HUDEP-2 (cell line): ENCODE measurements around the gene MAGI2.

Source experiments
- DNase-seq, 76 experiments: peaks; one replicate each; lab custom pipeline; 2025; ENCODE audit not compliant: unreplicated experiment in 76 of 76; lab: John Stamatoyannopoulos, UW

The MAGI2 gene

GRCh38 chr7:78842068-78842467, 611.4 kb downstream of the MAGI2 start:
- DNase-seq = no peak

- DNase-seq = no peak
These were observed 617.6 kb downstream of the MAGI2 start for GRCh38 chr7:78835897-78836296.

GRCh38 chr7:78828317-78828716, 625.1 kb downstream of the MAGI2 start:
- no peak for DNase-seq

DNA sequence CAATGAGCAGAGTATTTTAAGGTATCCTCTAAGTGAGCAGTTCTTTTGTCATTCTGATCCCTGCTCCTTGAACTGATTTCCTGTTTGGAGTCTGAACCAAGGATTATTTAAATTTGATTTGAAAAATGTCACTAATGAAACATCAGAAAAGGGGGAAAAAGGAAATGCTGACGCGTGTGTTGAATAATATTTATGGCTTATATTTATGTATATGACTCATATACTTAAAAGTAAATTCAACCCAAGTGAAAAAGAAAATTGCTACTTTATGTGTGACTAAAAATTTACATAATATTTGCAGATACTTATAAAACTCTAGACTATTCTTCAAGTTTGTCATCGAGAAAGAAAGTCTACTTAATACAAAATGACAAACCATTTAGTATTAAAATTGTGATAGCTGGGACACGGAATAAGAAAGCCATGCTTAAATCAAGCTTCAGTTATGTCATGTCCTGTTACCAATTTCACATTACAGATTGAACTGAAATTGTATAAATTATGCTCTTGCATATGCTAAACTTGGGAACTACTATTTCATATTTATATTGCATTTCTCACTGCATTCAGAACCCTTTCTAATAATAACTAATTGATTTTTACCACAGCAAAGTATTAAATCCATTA, 649.9 kb downstream of the MAGI2 start:
- no peak for DNase-seq

DNA sequence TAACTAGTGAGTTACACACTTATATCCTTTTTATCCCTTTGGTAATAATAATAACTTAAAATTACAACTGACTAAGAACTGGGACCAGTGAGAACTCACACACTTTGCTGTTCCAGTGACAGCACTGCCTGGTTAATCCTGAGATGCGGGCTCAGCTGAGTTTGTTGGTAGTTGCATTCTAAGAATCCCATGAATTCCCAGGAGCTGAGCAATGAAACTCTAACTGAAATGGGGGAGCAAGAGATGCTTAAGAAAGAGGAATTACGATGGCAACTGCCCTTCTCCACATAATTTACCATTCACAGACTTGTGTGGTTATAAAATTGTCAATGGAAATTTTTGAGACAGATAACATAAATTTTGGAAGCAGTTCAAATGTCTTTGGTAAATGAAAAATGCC, 659.4 kb downstream of the MAGI2 start:
- no peak for DNase-seq

DNA sequence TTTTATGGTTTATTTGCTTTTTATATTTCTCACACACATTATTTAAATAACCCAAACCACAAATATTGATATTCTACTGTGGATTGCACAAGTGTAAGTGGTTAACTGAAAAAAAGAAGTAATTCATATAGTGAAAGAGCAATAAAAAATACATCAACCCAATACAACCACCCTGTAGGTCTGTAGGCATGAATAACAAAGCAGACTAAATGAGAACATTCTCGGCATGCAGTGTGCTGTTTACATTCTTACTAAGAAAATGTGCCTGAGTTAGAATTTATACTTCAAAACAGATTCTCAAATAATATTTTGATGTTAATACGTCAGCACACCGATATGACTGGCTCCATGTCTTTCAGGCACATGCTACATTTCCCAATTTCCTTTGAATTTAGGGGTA, 660.8 kb downstream of the MAGI2 start:
- no peak for DNase-seq

- DNase-seq = no peak
These were observed 661.5 kb downstream of the MAGI2 start for GRCh38 chr7:78792006-78792405.

DNA sequence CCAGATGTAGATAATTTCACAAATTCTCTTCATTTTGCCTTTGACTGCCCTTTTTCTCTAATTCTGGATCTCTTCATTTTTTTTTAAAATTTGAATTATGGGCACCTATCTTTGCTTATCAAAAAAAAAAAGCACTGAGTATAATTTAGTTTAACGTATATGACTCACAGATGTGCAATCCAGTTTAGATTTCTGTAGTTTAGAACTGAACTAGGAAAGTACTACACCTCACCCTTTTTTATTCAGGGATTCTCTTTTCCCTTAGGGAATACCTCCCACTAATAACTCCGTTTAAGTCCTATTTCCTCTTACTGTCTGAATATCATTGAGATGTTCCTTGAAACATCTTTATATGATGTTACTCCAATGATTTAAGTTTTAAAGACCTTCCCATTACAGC, 665.0 kb downstream of the MAGI2 start:
- no peak for DNase-seq

- DNase-seq = no peak
These were observed 665.6 kb downstream of the MAGI2 start for GRCh38 chr7:78787854-78788253.

DNA sequence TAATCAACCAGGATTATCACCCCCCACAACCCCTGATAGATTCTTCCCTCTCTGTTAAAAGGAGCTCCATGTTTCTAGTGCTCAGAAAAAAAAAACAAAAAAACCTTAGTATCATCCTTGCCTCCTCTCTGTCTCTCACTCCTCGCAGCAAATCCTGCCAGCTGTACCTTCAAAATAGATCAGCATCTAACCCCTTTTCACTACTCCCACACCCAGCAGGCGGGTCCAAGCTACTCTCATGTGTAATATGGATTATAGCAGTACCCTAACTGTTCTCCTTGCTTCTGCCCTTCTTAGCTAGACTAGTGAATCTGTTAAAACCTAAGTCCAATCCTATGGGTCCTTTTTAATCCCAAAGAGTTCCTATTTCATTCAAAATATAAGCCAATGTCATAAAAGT, 667.4 kb downstream of the MAGI2 start:
- DNase-seq = no peak

DNA sequence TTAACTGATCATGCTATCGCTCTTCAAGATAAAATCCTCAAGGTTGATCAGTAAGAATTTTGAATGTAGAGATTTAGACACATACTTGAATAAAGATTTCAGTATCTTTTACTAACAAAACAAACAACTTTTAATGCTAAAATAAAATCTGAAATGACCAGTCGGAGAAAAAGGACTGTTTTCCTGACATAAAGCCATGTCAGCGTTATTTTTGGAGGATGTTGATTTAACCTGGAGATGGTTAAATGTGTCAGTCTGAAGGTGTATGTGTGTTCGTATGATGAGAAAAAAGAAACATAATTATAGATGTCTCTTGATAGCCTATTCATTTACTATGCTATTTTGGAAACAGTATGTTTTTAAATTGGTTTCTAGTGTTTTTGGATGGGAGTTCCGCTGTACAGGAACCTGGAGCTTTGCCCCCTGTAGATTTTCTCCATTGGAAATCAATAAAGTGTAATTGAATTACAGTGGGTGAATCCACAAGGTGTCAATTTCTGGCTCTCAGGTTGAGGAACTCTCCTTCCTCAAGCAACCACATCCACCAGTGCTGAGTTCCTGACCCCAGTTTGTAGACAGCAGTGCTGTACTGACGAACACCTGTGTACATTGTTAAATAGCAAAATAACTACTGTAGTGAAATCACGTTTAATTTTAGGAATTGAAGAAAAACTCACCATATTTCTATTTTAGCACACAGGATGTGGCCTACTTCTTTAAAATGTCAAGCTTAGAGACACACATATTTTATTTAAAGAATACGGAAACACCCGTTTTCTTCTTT, 670.1 kb downstream of the MAGI2 start:
- DNase-seq = no peak

DNA sequence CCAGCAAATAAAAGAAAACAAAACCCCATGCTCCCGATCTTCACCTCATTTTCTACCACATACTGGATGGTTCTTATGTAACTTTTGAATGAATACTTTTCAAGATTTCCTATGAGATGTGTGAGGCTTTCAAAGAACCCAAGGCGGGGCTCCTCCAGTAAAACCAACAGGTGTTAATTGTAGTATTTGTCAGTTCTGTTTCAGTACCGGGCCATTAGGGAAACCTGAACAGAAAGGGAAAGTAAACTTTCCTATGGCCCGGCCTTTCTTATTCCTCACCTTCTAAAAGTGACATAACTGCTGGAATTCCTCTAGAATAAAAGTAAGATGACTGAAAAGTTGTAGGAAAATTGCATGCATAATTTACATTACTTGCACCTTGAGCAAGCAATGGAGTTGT, 672.9 kb downstream of the MAGI2 start:
- DNase-seq = no peak

DNA sequence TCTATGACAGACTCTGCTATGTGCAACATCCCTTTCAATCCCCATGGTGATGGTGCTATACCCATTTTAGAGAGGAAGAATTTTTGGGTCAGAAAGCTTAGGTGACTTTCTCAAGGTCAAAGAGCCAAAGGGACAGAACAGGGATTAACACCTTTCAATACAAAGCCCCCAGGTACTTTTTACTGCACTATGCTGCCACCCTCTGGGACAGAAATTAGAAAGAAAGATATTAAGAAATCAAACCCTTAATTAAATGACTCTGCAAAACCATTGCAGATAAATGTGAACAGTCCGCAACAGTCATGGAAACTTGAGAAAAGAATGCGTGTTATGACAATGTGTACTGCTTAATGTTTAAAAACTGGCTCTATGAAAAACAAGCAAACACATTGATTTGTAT, 673.7 kb downstream of the MAGI2 start:
- no peak for DNase-seq

GRCh38 chr7:78777829-78778228, 675.6 kb downstream of the MAGI2 start:
- no peak for DNase-seq

- DNase-seq = no peak
These were observed 682.8 kb downstream of the MAGI2 start for GRCh38 chr7:78770422-78771410.

GRCh38 chr7:78769481-78770101, 683.9 kb downstream of the MAGI2 start:
- no peak for DNase-seq

DNA sequence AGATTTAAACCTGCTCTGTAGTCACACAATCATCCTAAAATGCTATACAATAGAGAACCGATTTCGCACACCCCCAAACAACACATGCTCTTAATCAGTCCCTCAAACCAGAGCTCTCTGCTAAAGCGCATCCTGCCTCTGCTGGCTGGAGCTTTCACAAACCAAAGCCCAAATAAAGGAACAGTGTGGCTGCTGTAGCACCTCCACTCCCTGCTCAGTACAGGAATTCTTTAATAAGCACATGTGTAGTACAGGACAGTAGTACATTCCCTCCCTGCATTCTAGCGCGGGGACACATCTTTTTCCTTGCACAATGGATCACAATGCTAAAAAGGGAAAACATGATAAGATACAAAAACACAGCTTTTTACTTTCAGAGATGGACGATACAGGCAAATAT, 684.6 kb downstream of the MAGI2 start:
- no peak for DNase-seq

DNA sequence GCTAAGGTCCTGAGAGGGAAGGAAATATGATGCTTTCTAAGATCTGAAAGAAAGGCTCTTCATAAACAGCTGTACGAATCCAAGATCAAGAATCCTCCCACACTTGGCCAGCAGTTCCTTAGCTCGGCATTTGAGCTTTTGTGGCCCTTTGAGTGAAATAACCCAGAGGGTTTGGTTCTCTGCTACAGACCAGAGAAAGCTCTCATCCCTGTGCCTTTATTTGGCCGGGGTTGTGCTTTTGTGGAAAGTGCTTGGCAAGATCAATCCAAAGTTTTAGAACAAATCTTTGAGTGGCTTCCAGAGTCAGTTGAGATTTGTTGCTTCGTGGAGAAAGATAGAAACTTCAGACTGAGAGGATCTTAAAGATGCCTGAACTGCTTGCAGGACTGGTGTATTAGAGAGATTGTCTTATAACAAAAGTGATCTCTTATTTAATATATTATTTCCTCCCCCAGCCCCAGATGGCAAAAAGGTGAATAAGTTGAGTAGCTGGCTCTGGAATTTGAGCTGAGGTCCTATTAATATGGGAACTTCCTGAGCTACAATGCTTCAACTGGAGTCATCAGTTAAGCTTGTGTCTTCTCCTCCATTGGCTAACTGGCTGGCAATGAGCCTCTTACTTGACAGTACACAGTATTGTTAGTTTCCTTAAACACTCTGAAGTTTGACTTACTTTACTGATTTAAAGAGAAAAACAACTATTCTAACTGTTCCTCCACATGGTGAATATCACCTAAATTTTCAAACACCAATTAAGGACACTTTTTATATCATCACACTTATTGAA, 687.3 kb downstream of the MAGI2 start:
- no peak for DNase-seq

DNA sequence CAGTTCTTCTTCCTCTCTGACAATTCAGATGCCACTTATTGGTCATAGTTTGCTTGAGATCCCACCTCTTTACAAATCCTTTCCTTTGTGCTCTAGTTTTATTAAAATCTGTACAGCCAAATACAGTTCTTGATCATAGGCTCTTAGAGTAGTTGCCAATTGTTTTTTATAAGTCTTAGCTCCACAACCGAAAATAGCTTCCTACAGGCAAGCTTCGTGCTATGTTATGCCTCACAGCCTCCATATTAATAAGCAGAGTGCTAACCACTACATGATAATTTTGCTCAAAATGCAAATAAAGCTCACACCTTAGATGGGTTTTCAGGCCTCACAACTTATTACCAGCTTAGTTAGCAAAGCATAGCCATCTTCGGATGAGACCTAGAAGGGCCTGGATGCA, 688.9 kb downstream of the MAGI2 start:
- no peak for DNase-seq

DNA sequence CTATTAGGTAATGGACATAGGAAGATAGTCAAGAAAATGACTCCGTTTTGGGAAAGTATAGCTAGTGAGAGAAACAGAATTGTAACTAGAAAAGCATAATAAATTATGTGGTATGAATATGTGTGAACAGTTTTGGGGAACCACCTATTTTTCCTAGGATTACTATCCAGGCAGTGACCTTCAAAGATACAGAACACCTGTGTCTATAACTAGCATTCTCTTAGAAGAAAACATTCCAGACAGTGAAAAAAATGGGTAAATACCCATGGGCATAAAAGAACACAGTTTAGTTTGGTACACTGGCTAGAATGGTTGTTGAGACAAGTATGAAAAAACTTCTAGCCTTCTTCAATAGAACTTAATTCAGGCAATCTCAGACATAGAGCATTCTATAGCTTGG, 690.8 kb downstream of the MAGI2 start:
- DNase-seq = no peak
